Spleen (tissue), 7 donors: ENCODE results near the gene GPR148.
"Not testable (repeated sequence)": the region's sequence is repeated elsewhere in the genome, so short reads cannot be mapped to it uniquely, and the experiment has no call there.

Experiments used
- CTCF ChIP-seq, 11 experiments: fragments of 200-600 bp in 7 of 11; fragments of 450-650 bp in 4 of 11; sonication (generic) in 4 of 11; IDR thresholded peaks in 8 of 11; conservative IDR thresholded peaks in 3 of 11; 1 replicate in 7 of 11; 2 replicates in 4 of 11; pipeline versions ENCODE4 v1.4.0 to v1.8.0; 2016 to 2021; ENCODE audit warnings: antibody characterized with exemption in 11 of 11, inconsistent platforms in 4 of 11, mild to moderate bottlenecking in 1 of 11
- POLR2A ChIP-seq, 3 donors: fragments of 450-650 bp; IDR thresholded peaks; one replicate each; pipeline ENCODE4 v1.5.1; 2017; ENCODE audit warnings: antibody characterized with exemption in 3 of 3, mild to moderate bottlenecking in 1 of 3
- POLR2AphosphoS5 ChIP-seq, 3 donors: sonication (generic); formaldehyde crosslinking; IDR thresholded peaks; one replicate each; pipeline ENCODE4 v1.5.1; 2017; ENCODE audit warnings: antibody characterized with exemption in 3 of 3
- donor health status: DM: no; HTN: no; CAD: no; lungs with moderate emphysema.
- donor health status: DM: no; HTN: no; CAD: no.
- donor health status: DM: no; HTN: no; CAD: no.

GRCh38 chr2:130703250-130703649, 25.6 kb upstream of the GPR148 start:
- not testable (repeated sequence) for TF ChIP-seq CTCF (IDR thresholded peaks at IDR 0.05 in 8 of 11, conservative IDR thresholded peaks at IDR 0.05 in 3 of 11); POLR2A (IDR thresholded peaks at IDR 0.05); POLR2AphosphoS5 (IDR thresholded peaks at IDR 0.05)
